SK-N-SH (cell line): ENCODE results near the gene MGAT5.

Experiments
- CTCF ChIP-seq: fragments of 200-600 bp; sonication (generic); IDR thresholded peaks from 2 replicates; pipeline ENCODE4 v1.6.1; 2017; ENCODE audit warnings: antibody characterized with exemption, mild to moderate bottlenecking, moderate library complexity
- EP300 ChIP-seq, 2 experiments: IDR thresholded peaks; 2 replicates each; pipeline versions ENCODE4 v1.4.0 to v1.6.1; 2012; ENCODE audit warnings: borderline replicate concordance in 1 of 2, low read depth in 1 of 2, low read length in 1 of 2
- EZH2phosphoT487 ChIP-seq: fragments of 200-600 bp; sonication (generic); IDR thresholded peaks from 2 replicates; pipeline ENCODE4 v1.6.1; 2017; ENCODE audit warnings: low read depth, mixed run types, mild to moderate bottlenecking, antibody characterized with exemption, moderate library complexity, borderline replicate concordance
- MEF2A ChIP-seq: IDR thresholded peaks from 2 replicates; pipeline ENCODE4 v1.4.0; 2012; ENCODE audit warnings: low read depth, borderline replicate concordance
- NFIC ChIP-seq: IDR thresholded peaks from 2 replicates; pipeline ENCODE4 v1.4.0; 2012; ENCODE audit warnings: borderline replicate concordance
- NRF1 ChIP-seq: IDR thresholded peaks from 2 replicates; pipeline ENCODE4 v1.6.1; 2012; ENCODE audit warnings: low read depth, mild to moderate bottlenecking, low read length
- PBX3 ChIP-seq: IDR thresholded peaks from 2 replicates; pipeline ENCODE4; 2012
- POLR2AphosphoS5 ChIP-seq: IDR thresholded peaks from 2 replicates; pipeline ENCODE4 v1.6.1; 2012; ENCODE audit warnings: low read depth, low read length
- RAD21 ChIP-seq: IDR thresholded peaks from 2 replicates; pipeline ENCODE4 v1.6.1; 2012; ENCODE audit warnings: mild to moderate bottlenecking, low read length
- RFX5 ChIP-seq: IDR thresholded peaks from 2 replicates; pipeline ENCODE4 v1.6.1; 2012; ENCODE audit warnings: mild to moderate bottlenecking, improper control_type of control experiment, low read length
- RXRA ChIP-seq: IDR thresholded peaks from 2 replicates; pipeline ENCODE4 v1.4.0; 2012; ENCODE audit warnings: low read depth, mild to moderate bottlenecking, borderline replicate concordance
- TEAD4 ChIP-seq: IDR thresholded peaks from 2 replicates; pipeline ENCODE4 v1.4.0; 2012; ENCODE audit warnings: mild to moderate bottlenecking, borderline replicate concordance; ENCODE audit not compliant: insufficient read depth
- YY1 ChIP-seq: IDR thresholded peaks from 2 replicates; pipeline ENCODE4 v1.4.0; 2012; ENCODE audit warnings: low read depth, mild to moderate bottlenecking

GRCh38 chr2:134319596-134320254, 65.9 kb downstream of the MGAT5 start:
- TF ChIP-seq CTCF, result no peak
- no peak for TF ChIP-seq NFIC
- TF ChIP-seq POLR2AphosphoS5, result no peak
- no peak for TF ChIP-seq RAD21
- no peak for TF ChIP-seq PBX3
- TF ChIP-seq TEAD4, result no peak
- no peak for TF ChIP-seq NRF1
- TF ChIP-seq EZH2phosphoT487, result no peak
- no peak for TF ChIP-seq YY1
- no peak for TF ChIP-seq RFX5
- TF ChIP-seq MEF2A, result no peak
- TF ChIP-seq EP300 (IDR thresholded peaks at IDR 0.05; ENCODE audit: borderline replicate concordance in 1 of 2, low read depth in 1 of 2, low read length in 1 of 2), result no peak
- no peak for TF ChIP-seq RXRA
